ENCODE measurements around the gene SDK2.

DNA sequence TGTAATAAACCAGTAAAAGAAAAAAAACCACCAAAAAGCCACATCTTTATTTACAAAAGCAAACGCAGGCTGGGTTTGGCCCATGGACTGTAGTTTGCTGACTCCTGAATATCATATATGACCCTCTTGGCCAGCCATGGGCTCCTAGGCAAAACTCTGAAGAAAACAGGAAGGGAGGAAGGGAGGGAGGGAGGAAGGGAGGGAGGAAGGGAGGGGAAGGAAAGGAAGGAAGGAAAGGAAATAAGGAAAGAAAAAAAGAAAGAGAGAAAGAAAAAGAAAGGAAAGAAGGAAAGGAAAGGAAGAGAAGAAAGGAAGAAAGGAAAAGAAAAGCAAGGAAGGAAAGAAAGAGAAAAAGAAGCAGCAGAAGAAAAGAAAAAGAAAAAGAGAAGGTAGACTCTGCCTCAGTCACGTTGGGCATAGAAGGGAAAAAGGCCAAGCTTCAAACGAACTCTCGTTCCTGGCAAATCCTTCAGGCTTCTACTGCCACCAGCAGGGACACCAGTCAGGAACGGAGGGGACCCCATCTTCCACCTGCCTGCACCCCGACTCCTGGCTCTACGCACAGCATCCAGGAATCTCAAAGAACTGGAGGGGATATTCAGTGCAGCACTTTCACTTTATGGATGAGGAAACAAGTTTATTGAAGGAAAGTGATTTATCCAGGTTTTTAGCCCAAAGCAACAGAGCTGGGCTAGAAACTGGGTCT, 354.5 kb downstream of the SDK2 start:
- TF ChIP-seq, protein P1, sequence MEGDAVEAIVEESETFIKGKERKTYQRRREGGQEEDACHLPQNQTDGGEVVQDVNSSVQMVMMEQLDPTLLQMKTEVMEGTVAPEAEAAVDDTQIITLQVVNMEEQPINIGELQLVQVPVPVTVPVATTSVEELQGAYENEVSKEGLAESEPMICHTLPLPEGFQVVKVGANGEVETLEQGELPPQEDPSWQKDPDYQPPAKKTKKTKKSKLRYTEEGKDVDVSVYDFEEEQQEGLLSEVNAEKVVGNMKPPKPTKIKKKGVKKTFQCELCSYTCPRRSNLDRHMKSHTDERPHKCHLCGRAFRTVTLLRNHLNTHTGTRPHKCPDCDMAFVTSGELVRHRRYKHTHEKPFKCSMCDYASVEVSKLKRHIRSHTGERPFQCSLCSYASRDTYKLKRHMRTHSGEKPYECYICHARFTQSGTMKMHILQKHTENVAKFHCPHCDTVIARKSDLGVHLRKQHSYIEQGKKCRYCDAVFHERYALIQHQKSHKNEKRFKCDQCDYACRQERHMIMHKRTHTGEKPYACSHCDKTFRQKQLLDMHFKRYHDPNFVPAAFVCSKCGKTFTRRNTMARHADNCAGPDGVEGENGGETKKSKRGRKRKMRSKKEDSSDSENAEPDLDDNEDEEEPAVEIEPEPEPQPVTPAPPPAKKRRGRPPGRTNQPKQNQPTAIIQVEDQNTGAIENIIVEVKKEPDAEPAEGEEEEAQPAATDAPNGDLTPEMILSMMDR (IDR thresholded peaks at IDR 0.05) = no peak
- TF ChIP-seq POLR2A (IDR thresholded peaks at IDR 0.05) = no peak
- TF ChIP-seq EP300 (IDR thresholded peaks at IDR 0.05) = no peak

Data from ovary (tissue), 3 donors.